ENCODE data around the gene DMD.

The DMD gene

DNA sequence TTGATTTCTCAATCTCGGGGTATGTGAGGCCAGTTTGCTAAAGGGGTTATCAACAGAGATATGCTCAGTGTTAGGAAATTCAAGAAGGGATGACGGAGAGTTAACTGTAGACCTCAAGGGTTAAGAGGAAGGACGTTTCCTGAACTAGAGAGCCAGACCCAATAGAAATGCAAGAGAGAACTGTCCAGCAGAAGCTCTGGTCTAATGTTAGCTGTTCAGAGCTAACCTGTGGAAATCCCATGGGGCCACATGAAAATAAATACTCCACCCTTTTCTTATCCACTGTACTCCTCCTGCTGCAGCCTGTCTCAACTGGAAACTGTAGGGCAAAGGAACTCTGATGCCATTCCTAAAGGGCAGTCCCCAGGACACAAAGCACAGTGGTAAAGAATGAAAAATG, 274.3 kb downstream of the DMD start:
- CTCF ChIA-PET = no interaction called here
- POLR2A ChIA-PET = no interaction called here
- TF ChIP-seq, protein P1, sequence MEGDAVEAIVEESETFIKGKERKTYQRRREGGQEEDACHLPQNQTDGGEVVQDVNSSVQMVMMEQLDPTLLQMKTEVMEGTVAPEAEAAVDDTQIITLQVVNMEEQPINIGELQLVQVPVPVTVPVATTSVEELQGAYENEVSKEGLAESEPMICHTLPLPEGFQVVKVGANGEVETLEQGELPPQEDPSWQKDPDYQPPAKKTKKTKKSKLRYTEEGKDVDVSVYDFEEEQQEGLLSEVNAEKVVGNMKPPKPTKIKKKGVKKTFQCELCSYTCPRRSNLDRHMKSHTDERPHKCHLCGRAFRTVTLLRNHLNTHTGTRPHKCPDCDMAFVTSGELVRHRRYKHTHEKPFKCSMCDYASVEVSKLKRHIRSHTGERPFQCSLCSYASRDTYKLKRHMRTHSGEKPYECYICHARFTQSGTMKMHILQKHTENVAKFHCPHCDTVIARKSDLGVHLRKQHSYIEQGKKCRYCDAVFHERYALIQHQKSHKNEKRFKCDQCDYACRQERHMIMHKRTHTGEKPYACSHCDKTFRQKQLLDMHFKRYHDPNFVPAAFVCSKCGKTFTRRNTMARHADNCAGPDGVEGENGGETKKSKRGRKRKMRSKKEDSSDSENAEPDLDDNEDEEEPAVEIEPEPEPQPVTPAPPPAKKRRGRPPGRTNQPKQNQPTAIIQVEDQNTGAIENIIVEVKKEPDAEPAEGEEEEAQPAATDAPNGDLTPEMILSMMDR (IDR thresholded peaks at IDR 0.05; ENCODE audit: control extremely low read depth, extremely low read depth, low read depth, missing control alignments) = no peak
- no peak for DNase-seq (ENCODE audit: extremely low spot score)

GRCh38 chrX:32933548-32933947, 277.8 kb downstream of the DMD start:
- TF ChIP-seq, protein P1 (IDR thresholded peaks at IDR 0.05; ENCODE audit: control extremely low read depth, extremely low read depth, low read depth, missing control alignments) = no peak
- no peak for DNase-seq (ENCODE audit: extremely low spot score)
- POLR2A ChIA-PET = no interaction called here
- CTCF ChIA-PET = no interaction called here

- ChIA-PET POLR2A (no interaction called here), CTCF (no interaction called here)
- DNase-seq (ENCODE audit: extremely low spot score) = no peak
- TF ChIP-seq, protein P1 (IDR thresholded peaks at IDR 0.05; ENCODE audit: control extremely low read depth, extremely low read depth, low read depth, missing control alignments) = no peak
Observed at GRCh38 chrX:32929040-32929439, 282.3 kb downstream of the DMD start.

DNA sequence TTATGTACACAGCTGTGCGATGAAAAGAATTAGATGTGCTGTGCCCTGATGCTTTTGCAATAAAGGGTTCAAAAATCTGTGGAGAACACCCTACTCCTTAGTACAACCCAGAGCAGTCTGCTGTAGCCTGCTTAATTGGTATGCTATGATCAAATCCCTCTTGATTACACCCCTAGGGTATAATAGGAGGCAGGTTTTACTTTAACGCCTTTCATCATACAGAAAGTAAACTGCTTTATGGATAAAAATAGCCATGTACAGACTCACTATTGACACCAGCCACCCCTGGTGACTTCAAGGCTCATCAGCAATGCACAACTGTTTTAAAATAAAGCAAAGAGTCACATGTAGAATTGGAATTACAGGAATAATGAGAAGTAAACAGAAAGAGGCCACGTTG, 315.3 kb downstream of the DMD start:
- CTCF ChIA-PET = no interaction called here
- POLR2A ChIA-PET = no interaction called here
- no peak for DNase-seq (ENCODE audit: extremely low spot score)
- TF ChIP-seq, protein P1 (IDR thresholded peaks at IDR 0.05; ENCODE audit: control extremely low read depth, extremely low read depth, low read depth, missing control alignments) = no peak

DNA sequence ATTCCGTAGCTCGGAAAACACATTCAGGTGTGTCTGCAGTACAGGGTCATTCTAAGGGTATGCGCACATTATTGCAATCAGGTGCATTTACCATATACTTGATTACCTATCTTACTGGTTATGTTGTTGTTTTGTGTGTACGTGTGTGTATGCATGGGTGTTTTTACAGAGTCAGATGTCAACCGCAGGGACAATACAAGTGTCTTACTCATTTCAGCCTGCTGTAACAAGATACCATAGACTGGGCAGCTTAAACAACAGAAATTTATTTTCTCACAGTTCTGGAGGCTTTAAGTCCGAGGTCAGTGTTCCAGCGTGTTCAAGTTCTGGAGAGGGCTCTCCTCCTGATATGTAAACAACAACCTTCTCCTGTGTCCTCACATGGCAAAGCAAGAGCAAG, 316.7 kb downstream of the DMD start:
- TF ChIP-seq, protein P1 (IDR thresholded peaks at IDR 0.05; ENCODE audit: control extremely low read depth, extremely low read depth, low read depth, missing control alignments) = no peak
- POLR2A ChIA-PET = no interaction called here
- CTCF ChIA-PET = no interaction called here

DNA sequence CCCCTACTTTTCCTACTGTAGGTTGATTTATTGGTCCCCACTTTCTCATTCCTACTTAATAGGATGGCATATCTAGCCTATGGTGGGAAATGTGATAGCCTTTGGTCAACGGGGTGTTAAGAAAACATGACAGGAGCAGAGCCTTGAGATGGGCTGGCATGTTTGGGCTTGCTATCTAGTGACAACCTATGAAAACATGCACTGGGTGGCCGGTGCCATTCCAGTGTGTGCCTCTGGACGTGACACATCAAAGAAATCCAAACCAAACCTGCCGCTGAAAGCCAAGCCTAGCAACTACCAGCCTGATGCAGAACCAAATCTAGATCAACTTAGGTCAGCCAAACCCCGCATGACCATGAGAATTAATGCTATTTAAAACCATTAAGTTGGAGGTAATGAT, 317.6 kb downstream of the DMD start:
- ChIA-PET CTCF (no interaction called here), POLR2A (no interaction called here)
- TF ChIP-seq, protein P1 (IDR thresholded peaks at IDR 0.05; ENCODE audit: control extremely low read depth, extremely low read depth, low read depth, missing control alignments) = no peak
- no peak for DNase-seq (ENCODE audit: extremely low spot score)

More for the DNA sequence above, 316.7 kb downstream of the DMD start:
- no peak for DNase-seq (ENCODE audit: extremely low spot score)

DNA sequence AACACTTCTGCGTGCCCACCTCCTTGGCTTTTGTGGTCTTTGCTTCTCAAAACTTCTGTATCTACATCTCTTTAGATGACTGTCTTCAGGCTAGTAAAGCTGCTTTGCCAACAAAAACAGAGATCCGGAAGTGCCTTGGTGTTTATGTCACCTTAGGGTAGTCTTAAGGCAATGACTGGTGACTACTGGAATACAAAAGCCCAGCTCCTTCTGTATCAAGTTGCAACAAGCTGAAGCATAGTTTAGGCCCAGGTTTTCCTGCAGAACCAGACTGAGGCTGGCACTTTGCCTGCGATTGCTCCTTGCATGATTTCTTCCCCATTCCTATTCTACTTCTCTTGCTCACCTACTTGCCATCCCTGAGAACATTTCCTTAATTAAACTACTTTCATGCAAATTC, 333.8 kb downstream of the DMD start:
- DNase-seq (ENCODE audit: extremely low spot score) = no peak
- TF ChIP-seq, protein P1 (IDR thresholded peaks at IDR 0.05; ENCODE audit: control extremely low read depth, extremely low read depth, low read depth, missing control alignments) = no peak
- ChIA-PET CTCF (no interaction called here), POLR2A (no interaction called here)

Measured in GM10248 (cell line).